ENCODE data around the gene PRIM2. TPM values are rescaled to one million over a fixed set of nuclear protein-coding genes. Genes with fewer than 3 reads are reported as not detected.
A peak's percentile ranks its signal among the peaks of the same experiment; 100 is the strongest.

Gene PRIM2
- total and polyA plus RNA-seq, 10 of the 15 experiments (the other 5 are each of a cell fraction or from before 2014, with no cell fraction given) = 13.2 to 38.6 (median 25.1) TPM

- Histone ChIP-seq H3K79me2 (ENCODE audit: control insufficient read depth, insufficient read depth, low read length) (no peaks in the 10 kb centered on the region), H4K20me1 (ENCODE audit: control insufficient read depth, insufficient read depth) (no peaks in the 10 kb centered on the region), H3K4me3 (0 out of 2 replicates have a peak overlapping the region, but pooled peaks have one; percentile 25), H3K9ac (ENCODE audit: control insufficient read depth, insufficient read depth, low read length) (no peak overlapping the region), H3K4me1 (ENCODE audit: control insufficient read depth, insufficient read depth, low read length) (peaks cover 7% of the 10 kb centered on the region; the same call in 1 of the 2 replicates), H2AFZ (ENCODE audit: control insufficient read depth, low read depth, low read length) (no peak overlapping the region), H3K9me3 (replicated peaks; ENCODE audit: control insufficient read depth, insufficient read depth, low read length) (no peaks in the 10 kb centered on the region; the same call in none of the 3 replicates), H3K27me3 (replicated peaks in 1 of 2; ENCODE audit: control insufficient read depth in 2 of 2, insufficient read depth in 2 of 2, low read length in 1 of 2) (no peaks in the 10 kb centered on the region), H3K4me2 (ENCODE audit: control insufficient read depth, insufficient read depth) (no peak overlapping the region), H3K36me3 (ENCODE audit: control insufficient read depth in 2 of 2, insufficient read depth in 2 of 2, low read length in 1 of 2) (no peaks in the 10 kb centered on the region), H3K27ac (ENCODE audit: control insufficient read depth, insufficient read depth) (no peak overlapping the region)
- DNase-seq (ENCODE audit: low read depth, low spot score) (peak; percentile 24), ATAC-seq (peak; percentile 70), FAIRE-seq (no peak)
- SMC1A ChIA-PET (ENCODE audit: uncharacterized antibody, unreplicated experiment) = interaction anchor here (1.3 to 3.1 kb wide), 3 partner anchors 9 to 13 kb away, joined by 3 to 10 read pairs (median 5); no protein-coding TSS in a partner anchor
- 0 out of 2 replicates have a peak, but pooled peaks have one; percentile 14 for TF ChIP-seq RUNX3 (IDR thresholded peaks at IDR 0.05; ENCODE audit: low read length)
- peak; percentile 18 for TF ChIP-seq PBX3 (IDR thresholded peaks at IDR 0.05; ENCODE audit: insufficient replicate concordance, low read depth, low read length)
- TF ChIP-seq, protein P1, sequence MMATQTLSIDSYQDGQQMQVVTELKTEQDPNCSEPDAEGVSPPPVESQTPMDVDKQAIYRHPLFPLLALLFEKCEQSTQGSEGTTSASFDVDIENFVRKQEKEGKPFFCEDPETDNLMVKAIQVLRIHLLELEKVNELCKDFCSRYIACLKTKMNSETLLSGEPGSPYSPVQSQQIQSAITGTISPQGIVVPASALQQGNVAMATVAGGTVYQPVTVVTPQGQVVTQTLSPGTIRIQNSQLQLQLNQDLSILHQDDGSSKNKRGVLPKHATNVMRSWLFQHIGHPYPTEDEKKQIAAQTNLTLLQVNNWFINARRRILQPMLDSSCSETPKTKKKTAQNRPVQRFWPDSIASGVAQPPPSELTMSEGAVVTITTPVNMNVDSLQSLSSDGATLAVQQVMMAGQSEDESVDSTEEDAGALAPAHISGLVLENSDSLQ (IDR thresholded peaks at IDR 0.05) = peak; percentile 91
- no peak for TF ChIP-seq SREBF1 (IDR thresholded peaks at IDR 0.05; ENCODE audit: low read length)
- no peak for TF ChIP-seq NRF1 (conservative IDR thresholded peaks at IDR 0.05; ENCODE audit: low read depth, low read length)
- TF ChIP-seq POU2F2 (IDR thresholded peaks at IDR 0.05; ENCODE audit: borderline replicate concordance, low read depth, low read length) = peak; percentile 49; the same call in 1 of the 3 replicates
- peak; percentile 36 to 42; a peak in 1 of 4 replicates for TF ChIP-seq IKZF2 (IDR thresholded peaks at IDR 0.05)
- TF ChIP-seq EP300 (IDR thresholded peaks at IDR 0.05; ENCODE audit: borderline replicate concordance in 1 of 2, control insufficient read depth in 1 of 2, low read depth in 2 of 2, low read length in 2 of 2) = peak in 1 of 2 experiments; percentile 57; a peak in 1 of 4 replicates
- TF ChIP-seq SPI1 (IDR thresholded peaks at IDR 0.05; ENCODE audit: borderline replicate concordance, insufficient read depth, low read depth, low read length) = peak; percentile 88
- no TSS peak for BruUV-seq (replicated peaks)
- RAD21 ChIA-PET (ENCODE audit: unreplicated experiment) = interaction anchor here (0.7 kb wide), 1 partner anchor 11 kb away, joined by 3 read pairs; no protein-coding TSS in a partner anchor
- in situ Hi-C loops (cut with MboI) (no loop called here), intact Hi-C loops (cut with micrococcal nuclease; ENCODE audit: unreplicated experiment) (no loop called here)
- CTCF ChIA-PET = interaction anchor here (1.6 to 2.3 kb wide), 2 partner anchors 12 to 17 kb away, joined by 3 to 8 read pairs; no protein-coding TSS in a partner anchor
- POLR2A ChIA-PET = interaction anchor here (0.6 to 1.8 kb wide), 2 partner anchors 11 to 80 kb away, joined by 3 to 6 read pairs; no protein-coding TSS in a partner anchor
Observed at GRCh38 chr6:57421503-57421902, 104.1 kb downstream of the PRIM2 start.
